Activated naive CD4-positive, alpha-beta T cell treated with anti-CD3 and anti-CD28 coated beads, Interleukin-2, amount 10 ng/mL, durations not matched to agents 7 days and 5 days (primary cell): ENCODE data around the gene INTS11.

Experiments
- CTCF ChIA-PET: fragments of 350-600 bp; sonication (Branson Sonifier 250); formaldehyde crosslinking; loops from one replicate; lab custom pipeline; 2021; ENCODE audit warnings: antibody characterized with exemption; lab: Charles Lee
- DNase-seq: peaks from one replicate; pipeline ENCODE4 v3.0.0-alpha.2; 2020
- H3K27ac Mint-ChIP-seq: one replicate; pipeline ENCODE4 v1.8.0; 2021; ENCODE audit warnings: mild to moderate bottlenecking, moderate library complexity, mixed read lengths
- H3K27me3 Mint-ChIP-seq: one replicate; pipeline ENCODE4 v1.8.0; 2021; ENCODE audit warnings: mild to moderate bottlenecking, mixed read lengths
- H3K36me3 Mint-ChIP-seq: one replicate; pipeline ENCODE4 v1.8.0; 2021; ENCODE audit warnings: mixed read lengths
- H3K4me1 Mint-ChIP-seq: one replicate; pipeline ENCODE4 v1.8.0; 2021; ENCODE audit warnings: mixed read lengths
- H3K4me3 Mint-ChIP-seq: one replicate; pipeline ENCODE4 v1.8.0; 2021; ENCODE audit warnings: mild to moderate bottlenecking, moderate library complexity, mixed read lengths
- H3K9me3 Mint-ChIP-seq: one replicate; pipeline ENCODE4 v1.8.0; 2021; ENCODE audit warnings: mixed read lengths

INTS11 gene

GRCh38 chr1:1283821-1284220 lies 40.6 kb downstream of the INTS11 start:
- Mint-ChIP-seq H3K4me3 (no peak overlapping the region), H3K9me3 (no peaks in the 10 kb centered on the region), H3K27me3 (peaks cover 7% of the 10 kb centered on the region), H3K36me3 (no peaks in the 10 kb centered on the region), H3K4me1 (no peaks in the 10 kb centered on the region), H3K27ac (no peak overlapping the region)
- DNase-seq, result no peak
- CTCF ChIA-PET, result interaction anchor here (1.2 kb wide), 1 partner anchor 161 kb away, joined by 5 read pairs; no protein-coding TSS in a partner anchor

GRCh38 chr1:1282998-1283397 lies 41.5 kb downstream of the INTS11 start:
- Mint-ChIP-seq H3K27ac (no peak overlapping the region), H3K36me3 (no peaks in the 10 kb centered on the region), H3K9me3 (no peaks in the 10 kb centered on the region), H3K27me3 (peaks cover 7% of the 10 kb centered on the region), H3K4me3 (no peak overlapping the region), H3K4me1 (no peaks in the 10 kb centered on the region)
- CTCF ChIA-PET, result interaction anchor here (1.2 kb wide), 1 partner anchor 160 kb away, joined by 5 read pairs; no protein-coding TSS in a partner anchor
- no peak for DNase-seq

GRCh38 chr1:1281533-1282321 lies 42.7 kb downstream of the INTS11 start:
- peaks cover 7% of the 10 kb centered on the region for H3K27me3 Mint-ChIP-seq
- CTCF ChIA-PET, result interaction anchor here (0.6 kb wide), 1 partner anchor 490 kb away, joined by 3 read pairs; no protein-coding TSS in a partner anchor
- H3K27ac Mint-ChIP-seq, result no peak overlapping the region
- DNase-seq, result no peak
- H3K36me3 Mint-ChIP-seq, result no peaks in the 10 kb centered on the region
- no peaks in the 10 kb centered on the region for H3K9me3 Mint-ChIP-seq
- H3K4me1 Mint-ChIP-seq, result no peaks in the 10 kb centered on the region
- H3K4me3 Mint-ChIP-seq, result no peak overlapping the region

DNA sequence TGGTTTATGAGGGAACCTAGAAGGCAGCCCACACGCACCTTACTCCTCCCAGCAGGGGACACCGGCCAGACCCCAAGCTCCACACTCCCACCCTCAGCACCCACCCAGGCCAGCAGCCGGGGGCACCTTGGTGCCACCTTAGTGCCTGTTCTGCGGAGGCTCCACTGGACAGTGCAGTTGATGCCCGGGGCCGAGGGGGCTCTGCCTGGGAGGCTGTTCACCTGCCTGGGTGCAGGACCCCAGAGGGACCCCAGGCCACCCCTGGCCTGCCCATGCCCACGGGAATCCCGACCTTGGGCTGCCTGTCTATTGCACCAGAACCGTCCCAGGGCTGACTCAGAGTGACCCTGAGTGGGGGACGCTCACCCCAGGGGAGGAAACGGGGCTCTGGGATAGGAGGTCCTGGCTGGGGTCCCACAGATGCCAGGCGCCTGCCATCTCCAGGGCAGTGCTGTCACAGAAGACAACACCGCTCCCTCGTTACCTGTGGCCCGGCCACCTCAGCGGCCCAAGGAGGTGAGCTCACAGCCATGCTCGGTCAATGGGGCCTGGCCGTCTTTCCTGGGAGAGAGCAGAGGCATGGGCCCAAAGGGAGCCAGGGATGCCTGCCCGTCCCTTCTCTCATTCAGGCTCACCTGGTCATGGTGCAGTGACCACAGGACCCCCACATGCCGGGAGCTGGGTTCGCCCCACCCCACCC lies 43.5 kb downstream of the INTS11 start:
- H3K4me3 Mint-ChIP-seq, result no peak overlapping the region
- peaks cover under 1% of the 10 kb centered on the region for H3K4me1 Mint-ChIP-seq
- CTCF ChIA-PET, result no interaction called here

GRCh38 chr1:1279028-1279427 lies 45.4 kb downstream of the INTS11 start:
- H3K4me1 Mint-ChIP-seq, result peaks cover 9% of the 10 kb centered on the region
- peaks cover 7% of the 10 kb centered on the region for H3K27me3 Mint-ChIP-seq
- H3K27ac Mint-ChIP-seq, result no peak overlapping the region
- no peak for DNase-seq
- no peak overlapping the region for H3K4me3 Mint-ChIP-seq
- no peaks in the 10 kb centered on the region for H3K9me3 Mint-ChIP-seq
- no peaks in the 10 kb centered on the region for H3K36me3 Mint-ChIP-seq
- CTCF ChIA-PET, result no interaction called here

More for the DNA sequence above, 43.5 kb downstream of the INTS11 start:
- H3K9me3 Mint-ChIP-seq, result no peaks in the 10 kb centered on the region
- H3K27ac Mint-ChIP-seq, result no peak overlapping the region
- peaks cover 7% of the 10 kb centered on the region for H3K27me3 Mint-ChIP-seq
- no peaks in the 10 kb centered on the region for H3K36me3 Mint-ChIP-seq
- no peak for DNase-seq

DNA sequence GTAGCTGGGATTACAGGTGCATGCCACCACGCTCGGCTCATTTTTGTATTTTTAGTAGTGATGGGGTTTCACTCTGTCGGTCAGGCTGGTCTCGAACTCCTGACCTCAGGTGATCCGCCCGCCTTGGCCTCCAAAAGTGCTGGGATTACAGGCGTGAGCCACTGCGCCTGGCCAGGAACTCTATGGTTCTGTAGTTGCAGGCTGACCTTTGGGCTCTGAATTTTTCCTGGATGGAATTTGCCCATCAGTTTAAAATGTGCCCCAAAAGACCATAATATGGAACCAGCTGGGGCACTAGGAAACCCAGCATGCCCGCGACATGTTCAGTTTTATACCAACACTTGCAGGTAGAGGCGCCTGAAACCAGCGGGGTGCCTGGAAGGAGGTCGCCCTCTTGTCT lies 45.8 kb downstream of the INTS11 start:
- CTCF ChIA-PET, result no interaction called here
- DNase-seq, result no peak
- no peaks in the 10 kb centered on the region for H3K9me3 Mint-ChIP-seq

DNA sequence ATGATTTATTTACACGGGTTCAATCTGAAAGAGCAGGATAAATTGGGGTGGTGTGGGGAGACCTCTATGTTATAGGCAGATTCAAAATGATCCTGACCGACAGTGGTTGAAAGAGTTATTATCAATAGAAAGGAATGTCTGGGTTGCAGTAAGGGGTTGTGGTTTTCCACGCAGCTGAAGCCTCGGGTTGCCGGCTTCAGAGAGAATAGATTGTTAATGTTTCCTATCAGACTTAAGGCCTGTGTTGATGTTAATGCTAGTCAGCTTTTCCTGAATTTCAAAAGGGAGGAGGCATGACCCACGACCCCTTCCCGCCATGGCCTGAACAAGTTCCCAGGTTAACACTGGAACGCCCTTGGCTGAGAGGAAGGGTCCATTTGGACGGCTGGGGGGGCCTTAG lies 48.6 kb downstream of the INTS11 start:
- peak overlapping the region; percentile 39 for H3K4me3 Mint-ChIP-seq
- peaks cover 31% of the 10 kb centered on the region for H3K4me1 Mint-ChIP-seq
- no peaks in the 10 kb centered on the region for H3K27me3 Mint-ChIP-seq
- DNase-seq, result no peak
- no peaks in the 10 kb centered on the region for H3K9me3 Mint-ChIP-seq
- CTCF ChIA-PET, result interaction anchor here (1.2 kb wide), 1 partner anchor 154 kb away, joined by 6 read pairs; no protein-coding TSS in a partner anchor
- H3K27ac Mint-ChIP-seq, result no peak overlapping the region
- peaks cover 18% of the 10 kb centered on the region for H3K36me3 Mint-ChIP-seq

More for the DNA sequence above, 45.8 kb downstream of the INTS11 start:
- Mint-ChIP-seq H3K27me3 (peaks cover 7% of the 10 kb centered on the region), H3K36me3 (no peaks in the 10 kb centered on the region), H3K4me3 (no peak overlapping the region), H3K4me1 (peaks cover 9% of the 10 kb centered on the region), H3K27ac (no peak overlapping the region)

DNA sequence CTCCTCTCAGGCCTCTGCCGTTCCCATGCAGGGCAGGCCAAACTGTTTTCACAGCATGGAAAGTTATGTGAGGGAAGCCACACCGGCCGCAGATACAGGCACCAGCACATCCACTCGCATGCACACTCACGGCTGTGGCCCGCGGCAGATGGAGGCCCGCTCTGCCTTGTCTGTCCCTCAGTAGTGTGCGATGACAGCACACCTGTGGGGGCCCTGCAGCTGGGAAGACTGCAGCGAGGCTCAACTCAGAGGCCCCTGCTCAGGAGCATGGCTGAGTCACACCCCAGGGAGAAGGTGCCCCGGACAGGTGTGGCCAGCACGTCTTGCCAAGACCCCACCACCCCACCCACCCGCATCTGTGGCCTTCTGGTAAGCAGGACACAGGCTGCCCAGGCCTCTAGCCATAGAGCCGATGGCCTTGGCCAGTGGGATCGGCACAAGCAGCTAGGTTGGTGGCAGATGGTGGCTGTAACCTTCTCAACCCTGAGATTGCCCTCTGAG lies 49.5 kb downstream of the INTS11 start:
- Mint-ChIP-seq H3K36me3 (peaks cover 27% of the 10 kb centered on the region), H3K4me3 (peak overlapping the region; percentile 63), H3K27me3 (no peaks in the 10 kb centered on the region), H3K4me1 (peaks cover 40% of the 10 kb centered on the region), H3K9me3 (no peaks in the 10 kb centered on the region), H3K27ac (no peak overlapping the region)
- CTCF ChIA-PET, result interaction anchor here (1.2 kb wide), 1 partner anchor 153 kb away, joined by 6 read pairs; no protein-coding TSS in a partner anchor
- DNase-seq, result no peak

DNA sequence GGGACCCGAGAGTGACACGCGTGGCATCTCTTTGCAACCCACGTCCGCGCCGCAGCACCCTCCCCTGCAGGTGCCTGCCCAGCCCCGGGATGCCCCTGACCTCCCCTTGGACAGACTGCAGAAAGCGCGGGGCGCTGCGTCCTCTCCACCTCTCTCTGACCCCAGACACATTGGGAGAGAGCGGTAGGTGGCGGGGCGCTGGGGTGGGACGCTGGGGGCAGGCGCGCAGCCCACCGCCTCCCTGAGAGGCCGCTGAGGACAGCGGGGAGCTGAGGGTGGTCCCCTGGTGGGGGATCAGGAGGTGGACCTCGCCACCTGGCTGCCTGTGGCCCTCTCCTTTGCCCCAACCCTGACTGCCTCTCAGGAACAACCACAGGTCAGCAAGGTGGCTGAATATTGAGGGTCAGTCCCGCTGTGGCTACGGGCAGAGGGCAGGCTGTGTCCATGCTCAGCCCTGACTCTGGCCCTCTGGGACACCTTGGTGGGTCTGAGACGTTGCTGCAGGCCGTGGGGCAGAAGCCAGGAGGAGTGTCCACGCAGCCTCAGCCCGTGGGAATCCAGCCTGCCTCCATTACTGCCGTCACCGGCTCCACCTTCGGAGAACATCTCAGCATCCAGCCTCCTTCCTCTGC lies 50.0 kb downstream of the INTS11 start:
- Mint-ChIP-seq H3K4me1 (peaks cover 44% of the 10 kb centered on the region), H3K27ac (peak overlapping the region; percentile 42), H3K36me3 (peaks cover 30% of the 10 kb centered on the region), H3K9me3 (no peaks in the 10 kb centered on the region), H3K4me3 (peak overlapping the region; percentile 63), H3K27me3 (no peaks in the 10 kb centered on the region)
- no peak for DNase-seq
- CTCF ChIA-PET, result interaction anchor here (1.2 kb wide), 1 partner anchor 152 kb away, joined by 4 read pairs; no protein-coding TSS in a partner anchor

DNA sequence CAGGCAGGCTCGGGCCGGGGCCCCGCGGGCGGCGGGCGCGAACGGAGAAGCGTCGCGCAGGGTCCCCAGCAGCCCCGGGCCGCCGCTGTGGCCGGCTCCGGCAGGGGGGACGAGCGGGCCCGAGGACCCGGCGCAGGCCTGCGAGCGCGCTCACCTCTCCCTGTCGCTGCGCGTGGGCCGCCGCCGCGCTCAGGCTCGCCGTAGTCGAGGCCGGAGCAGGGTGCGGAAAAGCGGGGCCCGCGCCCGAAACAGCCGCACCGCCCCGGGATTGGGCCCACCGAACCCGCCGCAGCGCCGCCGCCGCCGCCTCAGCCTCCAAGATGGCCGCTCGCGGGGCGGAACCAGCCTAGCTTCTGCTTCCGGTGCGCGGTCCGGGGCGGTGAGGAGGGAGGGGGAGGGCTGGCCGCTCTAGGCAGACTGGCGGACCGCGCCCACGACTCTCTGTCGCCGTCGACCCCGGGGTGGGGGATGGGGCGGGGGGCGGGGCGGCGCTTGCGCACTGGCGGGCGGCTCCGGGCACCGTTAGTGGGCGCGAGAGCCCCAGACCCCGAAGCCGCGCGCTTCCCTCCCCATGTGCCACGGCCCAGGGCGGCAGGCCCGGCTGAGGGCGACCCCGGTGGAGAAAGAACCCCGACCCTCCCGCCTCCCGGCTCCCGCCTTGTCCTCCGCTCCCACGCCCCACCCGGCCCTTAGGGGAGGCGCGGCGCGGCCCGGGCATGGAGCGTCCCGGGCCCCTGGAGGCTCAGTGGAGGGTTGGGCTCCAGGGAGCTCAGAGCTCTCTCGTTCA lies 50.8 kb downstream of the INTS11 start, which contains the start of gene UBE2J2:
Gene UBE2J2 (minus strand): TSS at position 343 of the 787 bp plus-strand sequence. CDS start 5,862 bp downstream, outside the sequence.
- peaks cover 30% of the 10 kb centered on the region for H3K36me3 Mint-ChIP-seq
- peak within 1 kb of the TSS; percentile 87 for H3K27ac Mint-ChIP-seq
- H3K27me3 Mint-ChIP-seq, result no peaks in the 10 kb centered on the region
- no peaks in the 10 kb centered on the region for H3K9me3 Mint-ChIP-seq
- peak within 1 kb of the TSS; percentile 90 for H3K4me3 Mint-ChIP-seq
- H3K4me1 Mint-ChIP-seq, result peaks cover 44% of the 10 kb centered on the region
- peak; percentile 96 for DNase-seq
- CTCF ChIA-PET, result interaction anchor here (1.2 kb wide), 1 partner anchor 151 kb away, joined by 4 read pairs; no protein-coding TSS in a partner anchor

DNA sequence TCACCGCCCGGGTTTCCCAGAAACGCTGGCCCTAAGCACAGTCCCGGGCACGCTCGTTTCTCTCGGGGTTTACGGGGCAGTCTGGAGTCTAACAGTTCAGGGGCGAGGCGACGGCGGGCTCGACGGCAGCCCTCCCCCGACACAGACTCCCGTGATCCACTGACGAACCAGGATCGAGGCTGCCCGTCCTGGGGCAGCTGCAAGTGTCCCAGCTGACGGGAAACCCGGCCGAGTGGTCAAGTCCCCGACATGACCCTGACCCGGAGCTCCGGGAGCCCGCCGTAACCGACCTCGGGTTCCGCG lies 51.3 kb downstream of the INTS11 start:
- Mint-ChIP-seq H3K27me3 (no peaks in the 10 kb centered on the region), H3K4me3 (peak overlapping the region; percentile 90), H3K36me3 (peaks cover 32% of the 10 kb centered on the region), H3K4me1 (peaks cover 44% of the 10 kb centered on the region), H3K27ac (peak overlapping the region; percentile 87), H3K9me3 (no peaks in the 10 kb centered on the region)
- DNase-seq, result no peak
- CTCF ChIA-PET, result interaction anchor here (1.2 kb wide), 1 partner anchor 151 kb away, joined by 4 read pairs; no protein-coding TSS in a partner anchor

GRCh38 chr1:1272341-1273208 lies 51.9 kb downstream of the INTS11 start:
- CTCF ChIA-PET, result no interaction called here
- Mint-ChIP-seq H3K4me1 (peaks cover 44% of the 10 kb centered on the region), H3K27me3 (no peaks in the 10 kb centered on the region), H3K4me3 (peak overlapping the region; percentile 90), H3K9me3 (no peaks in the 10 kb centered on the region), H3K36me3 (peaks cover 33% of the 10 kb centered on the region), H3K27ac (peak overlapping the region; percentile 87)
- peak; percentile 44 for DNase-seq
